Astrocyte (in vitro differentiated cells and primary cell): ENCODE data around the gene CNTN6.

Experiments
- EZH2 ChIP-seq: IDR thresholded peaks from 2 replicates; pipeline ENCODE4 v1.6.1; 2012; ENCODE audit warnings: mild to moderate bottlenecking, low read length, inconsistent platforms; ENCODE audit not compliant: insufficient read depth
- TF ChIP-seq, protein P1 (sequence below): IDR thresholded peaks from 2 replicates; pipeline ENCODE4 v1.5.1; 2011; ENCODE audit warnings: low read depth, mild to moderate bottlenecking, inconsistent platforms, low read length, moderate library complexity; ENCODE audit not compliant: insufficient read depth

DNA sequence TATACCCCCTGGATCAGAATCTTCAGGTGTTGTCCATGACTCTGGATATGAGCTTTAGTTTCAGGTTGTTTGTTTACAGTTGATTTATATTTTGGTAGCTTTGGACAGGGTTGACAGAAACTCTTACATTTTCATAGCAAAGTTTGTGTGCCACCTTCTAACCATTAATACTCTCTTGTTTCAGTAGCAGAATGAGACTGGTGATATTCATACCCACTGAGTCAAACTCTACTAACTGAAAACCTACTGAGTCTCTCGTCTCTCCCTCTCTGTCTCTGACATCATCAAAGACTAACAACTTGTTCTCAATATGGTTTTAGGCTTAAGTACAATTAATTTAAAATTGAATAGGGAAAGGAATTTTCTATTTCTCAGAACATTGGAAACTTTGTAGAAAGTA lies 282.3 kb downstream of the CNTN6 start:
- TF ChIP-seq, protein P1, sequence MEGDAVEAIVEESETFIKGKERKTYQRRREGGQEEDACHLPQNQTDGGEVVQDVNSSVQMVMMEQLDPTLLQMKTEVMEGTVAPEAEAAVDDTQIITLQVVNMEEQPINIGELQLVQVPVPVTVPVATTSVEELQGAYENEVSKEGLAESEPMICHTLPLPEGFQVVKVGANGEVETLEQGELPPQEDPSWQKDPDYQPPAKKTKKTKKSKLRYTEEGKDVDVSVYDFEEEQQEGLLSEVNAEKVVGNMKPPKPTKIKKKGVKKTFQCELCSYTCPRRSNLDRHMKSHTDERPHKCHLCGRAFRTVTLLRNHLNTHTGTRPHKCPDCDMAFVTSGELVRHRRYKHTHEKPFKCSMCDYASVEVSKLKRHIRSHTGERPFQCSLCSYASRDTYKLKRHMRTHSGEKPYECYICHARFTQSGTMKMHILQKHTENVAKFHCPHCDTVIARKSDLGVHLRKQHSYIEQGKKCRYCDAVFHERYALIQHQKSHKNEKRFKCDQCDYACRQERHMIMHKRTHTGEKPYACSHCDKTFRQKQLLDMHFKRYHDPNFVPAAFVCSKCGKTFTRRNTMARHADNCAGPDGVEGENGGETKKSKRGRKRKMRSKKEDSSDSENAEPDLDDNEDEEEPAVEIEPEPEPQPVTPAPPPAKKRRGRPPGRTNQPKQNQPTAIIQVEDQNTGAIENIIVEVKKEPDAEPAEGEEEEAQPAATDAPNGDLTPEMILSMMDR, result no peak
- TF ChIP-seq EZH2, result no peak
